KBM-7 (cell line): ENCODE data around the gene TMEM205.
"Not testable (repeated sequence)": the region's sequence is repeated elsewhere in the genome, so short reads cannot be mapped to it uniquely, and the experiment has no call there.

Experiments used
- DNase-seq: peaks from one replicate; pipeline ENCODE4 v3.0.0-alpha.2; 2015
- in situ Hi-C: fragments of 300-500 bp; cut with MboI; formaldehyde crosslinking; loops from 2 replicates; pipeline ENCODE4 v1.14.3; 2020; ENCODE audit warnings: low sequenced_read_pairs, low pct_unique_long_range_greater_than_20kb, mixed read lengths

The TMEM205 gene

GRCh38 chr19:11345122-11345803 is 805 bp downstream of the TMEM205 start:
- no peak for DNase-seq
- in situ Hi-C loops = no loop called here

- DNase-seq = no peak
- in situ Hi-C loops = no loop called here
Measured at GRCh38 chr19:11342429-11342828, 3.6 kb downstream of the TMEM205 start.

- DNase-seq, in situ Hi-C loops: not testable (repeated sequence)
Measured at GRCh38 chr19:11340099-11340467, 6.0 kb downstream of the TMEM205 start.

- in situ Hi-C loops = no loop called here
Measured at GRCh38 chr19:11339254-11340098, 6.6 kb downstream of the TMEM205 start, which contains the start of gene RAB3D. Gene RAB3D (minus strand): TSS chr19:11339657. CDS start chr19:11337399, 2,258 bp downstream.

GRCh38 chr19:11338569-11339253 is 7.4 kb downstream of the TMEM205 start:
- in situ Hi-C loops = no loop called here
- no peak for DNase-seq

More at GRCh38 chr19:11339254-11340098, 6.6 kb downstream of the TMEM205 start, which contains the start of gene RAB3D:
- DNase-seq = peak; percentile 82

GRCh38 chr19:11338121-11338520 is 7.9 kb downstream of the TMEM205 start:
- DNase-seq = no peak
- in situ Hi-C loops = no loop called here

GRCh38 chr19:11337080-11337479 is 9.0 kb downstream of the TMEM205 start:
- in situ Hi-C loops = no loop called here

GRCh38 chr19:11335449-11336146 is 10.5 kb downstream of the TMEM205 start:
- no peak for DNase-seq
- in situ Hi-C loops = no loop called here

More at GRCh38 chr19:11337080-11337479, 9.0 kb downstream of the TMEM205 start:
- peak; percentile 54 for DNase-seq

- in situ Hi-C loops, DNase-seq: not testable (repeated sequence)
Measured at GRCh38 chr19:11333838-11334237, 12.2 kb downstream of the TMEM205 start.

- in situ Hi-C loops = no loop called here
- no peak for DNase-seq
Measured at GRCh38 chr19:11332822-11333221, 13.2 kb downstream of the TMEM205 start.

GRCh38 chr19:11331502-11331901 is 14.6 kb downstream of the TMEM205 start:
- no peak for DNase-seq
- in situ Hi-C loops = no loop called here

- in situ Hi-C loops = no loop called here
- DNase-seq = no peak
Measured at GRCh38 chr19:11330127-11330526, 15.9 kb downstream of the TMEM205 start.

- in situ Hi-C loops = no loop called here
- no peak for DNase-seq
Measured at GRCh38 chr19:11325544-11325943, 20.5 kb downstream of the TMEM205 start.

GRCh38 chr19:11324748-11325389 is 21.2 kb downstream of the TMEM205 start:
- in situ Hi-C loops = no loop called here
- DNase-seq = no peak

GRCh38 chr19:11324079-11324661 is 21.9 kb downstream of the TMEM205 start:
- in situ Hi-C loops = no loop called here
- DNase-seq = peak; percentile 96

GRCh38 chr19:11323601-11324078 is 22.4 kb downstream of the TMEM205 start:
- in situ Hi-C loops = no loop called here
- no peak for DNase-seq

GRCh38 chr19:11322269-11323024 is 23.6 kb downstream of the TMEM205 start:
- DNase-seq = peak; percentile 81
- in situ Hi-C loops = no loop called here
